CD4-positive, alpha-beta memory T cell (primary cell): ENCODE measurements around the gene D2HGDH. TPM values are rescaled to one million over a fixed set of nuclear protein-coding genes. Genes with fewer than 3 reads are reported as not detected.
A peak's percentile ranks its signal among the peaks of the same experiment; 100 is the strongest.
"Not testable (repeated sequence)": the region's sequence is repeated elsewhere in the genome, so short reads cannot be mapped to it uniquely, and the experiment has no call there.

Experiments
- CTCF ChIA-PET: fragments of 350-600 bp; sonication (Branson Sonifier 250); formaldehyde crosslinking; loops from one replicate; lab custom pipeline; 2021; ENCODE audit warnings: inconsistent platforms; ENCODE audit not compliant: partially characterized antibody; lab: Charles Lee
- POLR2A ChIA-PET: fragments of 350-600 bp; sonication (Branson Sonifier 250); formaldehyde crosslinking; loops from one replicate; lab custom pipeline; 2021; ENCODE audit not compliant: partially characterized antibody; lab: Charles Lee
- DNase-seq, 5 donors: peaks; one replicate each; pipeline versions ENCODE4 v3.0.0 to v3.0.0-alpha.2; 2020 to 2022; ENCODE audit warnings: mixed read lengths in 1 of 5
- H3K27ac ChIP-seq: one replicate; pipeline ENCODE4 v1.7.0; 2013; ENCODE audit warnings: low read depth, low read length
- H3K27me3 ChIP-seq: 2 replicates; pipeline ENCODE4 v1.7.0; 2013; ENCODE audit warnings: mild to moderate bottlenecking, low read length, moderate library complexity; ENCODE audit not compliant: insufficient read depth
- H3K36me3 ChIP-seq: 2 replicates; pipeline ENCODE4 v1.7.0; 2013; ENCODE audit warnings: mild to moderate bottlenecking, low read length, moderate library complexity; ENCODE audit not compliant: insufficient read depth
- H3K4me1 ChIP-seq: 2 replicates; pipeline ENCODE4 v1.7.0; 2013; ENCODE audit warnings: mild to moderate bottlenecking, low read length, moderate library complexity; ENCODE audit not compliant: insufficient read depth
- H3K4me3 ChIP-seq, 2 donors: one replicate each; pipeline ENCODE4 v1.7.0; 2013; ENCODE audit warnings: low read length in 2 of 2, mild to moderate bottlenecking in 1 of 2
- H3K9me3 ChIP-seq, 2 donors: one replicate each; pipeline ENCODE4 v1.7.0; 2013; ENCODE audit warnings: low read length in 2 of 2, control low read depth in 1 of 2; ENCODE audit not compliant: control insufficient read depth in 1 of 2
- H3K27ac Mint-ChIP-seq, 7 donors: one replicate each; pipeline ENCODE4 v1.8.0; 2020 to 2021; ENCODE audit warnings: mixed read lengths in 7 of 7, mild to moderate bottlenecking in 6 of 7, inconsistent platforms in 3 of 7, moderate library complexity in 3 of 7
- H3K27me3 Mint-ChIP-seq, 2 donors: one replicate each; pipeline ENCODE4 v1.8.0; 2020 to 2021; ENCODE audit warnings: mixed read lengths in 2 of 2
- H3K36me3 Mint-ChIP-seq, 2 donors: one replicate each; pipeline ENCODE4 v1.8.0; 2020 to 2021; ENCODE audit warnings: mixed read lengths in 2 of 2, inconsistent platforms in 1 of 2, mild to moderate bottlenecking in 1 of 2
- H3K4me1 Mint-ChIP-seq, 4 donors: one replicate each; pipeline ENCODE4 v1.8.0; 2020 to 2021; ENCODE audit warnings: mixed read lengths in 4 of 4, mild to moderate bottlenecking in 1 of 4
- H3K4me3 Mint-ChIP-seq, 8 donors: one replicate each; pipeline ENCODE4 v1.8.0; 2020 to 2021; ENCODE audit warnings: mixed read lengths in 8 of 8, mild to moderate bottlenecking in 7 of 8, moderate library complexity in 6 of 8, inconsistent platforms in 3 of 8
- H3K9me3 Mint-ChIP-seq, 8 donors: one replicate each; pipeline ENCODE4 v1.8.0; 2020 to 2021; ENCODE audit warnings: mixed read lengths in 8 of 8, mild to moderate bottlenecking in 5 of 8, inconsistent platforms in 3 of 8, moderate library complexity in 1 of 8
- intact Hi-C: fragments of 100-400 bp; cut with micrococcal nuclease; formaldehyde crosslinking; loops from one replicate; pipeline ENCODE4 v1.15.1; 2023
- polyA plus RNA-seq, 2 donors: library from polyadenylated mRNA; unstranded; fragments of 300-500 nt; fragmentation: Illumina TruSeq; gene quantifications; one replicate each; pipeline ENCODE4 v1.2.3, GENCODE V29; 2021
- total RNA-seq, 2 experiments: library from RNA; stranded (reverse); gene quantifications; one replicate each; pipeline ENCODE4 v1.2.3, GENCODE V29; 2021

D2HGDH gene
- total and polyA plus RNA-seq, 4 experiments from 2014 or later: 0.93 to 53.9 (median 27.3) TPM

GRCh38 chr2:241730671-241731293, 3.6 kb upstream of the D2HGDH start:
- ChIA-PET CTCF (interaction anchor here (1.7 to 6.8 kb wide), 2 partner anchors 30 to 43 kb away, joined by 3 to 36 read pairs; partner anchors contain the start of gene ING5), POLR2A (no interaction called here)
- H3K27me3 Mint-ChIP-seq: no peaks in the 10 kb centered on the region
- intact Hi-C loops: no loop called here
- H3K4me1 Mint-ChIP-seq: peaks cover 6 to 40% (median 14%) of the 10 kb centered on the region in 4 donors
- peaks cover 11% of the 10 kb centered on the region for H3K4me1 ChIP-seq
- no peak for DNase-seq
- no peak overlapping the region for H3K4me3 Mint-ChIP-seq
- H3K27ac ChIP-seq: no peak overlapping the region
- H3K4me3 ChIP-seq: no peak overlapping the region
- H3K36me3 ChIP-seq: no peaks in the 10 kb centered on the region
- no peaks in the 10 kb centered on the region for H3K27me3 ChIP-seq
- no peaks in the 10 kb centered on the region for H3K9me3 Mint-ChIP-seq
- peaks cover 0 to under 1% of the 10 kb centered on the region in 2 donors for H3K36me3 Mint-ChIP-seq
- H3K9me3 ChIP-seq: no peaks in the 10 kb centered on the region
- peak overlapping the region in 3 of 7 donors; percentile 42 to 76 (median 66) for H3K27ac Mint-ChIP-seq

DNA sequence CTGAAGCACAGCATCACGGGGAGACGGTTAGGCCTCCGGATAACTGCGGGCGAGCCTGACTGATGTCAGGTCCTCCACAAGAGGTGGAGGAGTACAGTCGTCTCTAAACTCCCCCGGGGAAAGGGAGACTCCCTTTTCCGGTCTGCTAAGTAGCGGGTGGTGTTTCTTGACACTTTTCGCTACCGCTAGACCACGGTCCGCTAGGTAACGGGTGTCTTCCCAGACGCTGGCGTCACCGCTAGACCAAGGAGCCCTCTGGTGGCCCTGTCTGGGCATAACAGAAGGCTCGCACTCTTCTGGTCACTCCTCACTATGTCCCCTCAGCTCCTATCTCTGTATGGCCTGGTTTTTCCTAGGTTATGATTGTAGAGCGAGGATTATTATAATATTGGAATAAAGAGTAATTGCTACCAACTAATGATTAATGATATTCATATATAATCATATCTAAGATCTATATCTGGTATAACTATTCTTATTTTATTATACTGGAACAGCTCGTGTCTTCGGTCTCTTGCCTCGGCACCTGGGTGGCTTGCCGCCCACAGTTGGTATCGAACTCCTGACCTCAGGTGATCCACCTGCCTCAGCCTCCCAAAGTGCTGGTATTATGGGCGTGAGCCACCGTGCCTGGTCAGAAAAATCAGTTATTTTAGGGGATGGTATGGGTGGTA, 1.8 kb upstream of the D2HGDH start:
- H3K4me3 ChIP-seq, H3K9me3 ChIP-seq, intact Hi-C loops, H3K27ac ChIP-seq, H3K36me3 Mint-ChIP-seq, H3K9me3 Mint-ChIP-seq, H3K27me3 ChIP-seq, H3K27me3 Mint-ChIP-seq, H3K36me3 ChIP-seq: not testable (repeated sequence)
- Mint-ChIP-seq H3K4me3 (peak overlapping the region in 6 of 8 donors; percentile 25 to 76 (median 50)), H3K27ac (peak overlapping the region in 5 of 7 donors; percentile 22 to 73 (median 56)), H3K4me1 (peaks cover 10 to 48% (median 21%) of the 10 kb centered on the region in 4 donors)
- DNase-seq: peak; percentile 10 to 52 (median 47)
- peaks cover 14% of the 10 kb centered on the region for H3K4me1 ChIP-seq
- ChIA-PET CTCF (interaction anchor here (0.7 to 6.8 kb wide), 6 partner anchors 26 to 146 kb away, joined by 3 to 36 read pairs (median 7); partner anchors contain the start of genes DTYMK, ING5 and RTP5), POLR2A (interaction anchor here (2.3 to 2.8 kb wide), 2 partner anchors 30 to 31 kb away, joined by 26 to 40 read pairs; partner anchors contain the start of gene ING5)

DNA sequence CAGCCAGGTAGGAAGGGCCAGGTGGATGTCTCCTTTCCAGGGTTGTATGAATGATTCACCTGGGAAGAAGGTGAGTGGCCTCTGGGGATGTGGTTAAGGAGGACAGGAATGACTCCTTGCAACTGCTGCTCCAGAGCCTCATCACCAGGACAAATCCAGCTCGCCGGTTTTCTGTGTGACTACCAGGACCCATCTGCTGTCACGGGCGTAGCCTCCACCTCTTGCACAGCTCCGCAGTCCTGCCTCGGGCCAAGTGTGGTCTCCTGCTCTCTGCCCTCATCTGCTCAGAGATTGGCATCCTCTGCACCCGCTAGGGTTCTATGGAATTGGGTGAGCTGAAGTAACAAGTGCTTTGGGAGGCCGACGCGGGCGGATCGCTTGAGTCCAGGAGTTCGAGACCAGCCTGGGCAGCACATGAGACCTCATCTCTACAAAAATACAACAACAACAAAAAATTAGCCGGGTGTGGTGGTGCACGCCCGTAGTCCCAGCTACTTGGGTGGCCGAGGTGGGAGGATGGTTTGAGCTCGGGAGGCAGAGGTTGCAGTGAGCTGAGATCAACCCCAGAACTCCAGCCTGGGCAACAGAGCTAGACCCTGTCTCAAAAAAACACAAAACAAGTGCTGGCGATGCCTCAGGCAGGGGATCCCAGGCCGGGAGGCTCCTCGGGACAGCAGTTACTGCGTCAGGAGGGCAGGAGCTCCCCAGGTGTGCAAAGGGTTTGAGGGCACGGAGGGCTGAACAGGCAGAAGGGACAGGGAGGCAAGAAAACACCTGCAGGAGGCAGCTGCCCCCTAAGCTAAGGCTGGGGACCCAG, 831 bp upstream of the D2HGDH start:
- no peaks in the 10 kb centered on the region for H3K27me3 Mint-ChIP-seq

DNA sequence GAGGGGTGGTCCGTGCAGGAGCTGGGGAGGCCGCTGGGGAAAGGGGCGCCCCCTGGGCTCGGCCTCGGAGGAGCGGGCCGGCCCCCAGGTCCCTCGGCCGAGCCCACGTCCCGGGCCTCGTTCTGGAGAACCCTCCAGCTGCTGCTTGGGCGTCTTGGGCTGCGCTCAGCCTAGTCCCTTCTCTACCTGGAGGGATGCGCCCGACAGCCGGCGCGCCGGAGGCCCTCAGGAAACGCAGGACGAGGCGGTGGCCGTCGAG, 293 bp upstream of the D2HGDH start:
- no peak for DNase-seq
- peaks cover 14% of the 10 kb centered on the region for H3K4me1 ChIP-seq
- POLR2A ChIA-PET: interaction anchor here (0.8 to 3.2 kb wide), 16 partner anchors 8 to 147 kb away, joined by 3 to 40 read pairs (median 8); partner anchors contain the start of genes ATG4B, DTYMK, ING5 and PDCD1
- H3K9me3 ChIP-seq: no peaks in the 10 kb centered on the region
- CTCF ChIA-PET: interaction anchor here (1.0 to 6.8 kb wide), 8 partner anchors 9 to 147 kb away, joined by 3 to 36 read pairs (median 5); partner anchors contain the start of genes ING5 and RTP5
- Mint-ChIP-seq H3K36me3 (peaks cover 0 to 1% of the 10 kb centered on the region in 2 donors), H3K9me3 (peaks cover 0 to 3% (median 0%) of the 10 kb centered on the region in 8 donors), H3K4me3 (peak overlapping the region; percentile 27 to 89 (median 64)), H3K4me1 (peaks cover 16 to 50% (median 28%) of the 10 kb centered on the region in 4 donors), H3K27ac (peak overlapping the region in 2 of 7 donors; percentile 70 to 90), H3K27me3 (no peaks in the 10 kb centered on the region)
- intact Hi-C loops: loop anchor here (1.0 to 2.0 kb wide), 3 partner anchors 32 to 147 kb away; partner anchors contain the start of genes DTYMK and ING5
- peak overlapping the region in 1 of 2 donors; percentile 93 for H3K4me3 ChIP-seq
- H3K27me3 ChIP-seq: no peaks in the 10 kb centered on the region
- H3K27ac ChIP-seq: peak overlapping the region; percentile 67
- H3K36me3 ChIP-seq: no peaks in the 10 kb centered on the region

More for the DNA sequence above, 831 bp upstream of the D2HGDH start:
- H3K4me1 ChIP-seq: peaks cover 14% of the 10 kb centered on the region
- Mint-ChIP-seq H3K4me3 (peak overlapping the region; percentile 46 to 80 (median 64)), H3K27ac (peak overlapping the region; percentile 22 to 90 (median 70)), H3K36me3 (peaks cover 0 to 1% of the 10 kb centered on the region in 2 donors), H3K4me1 (peaks cover 12 to 48% (median 25%) of the 10 kb centered on the region in 4 donors), H3K9me3 (peaks cover 0 to 2% (median 0%) of the 10 kb centered on the region in 8 donors)
- ChIA-PET POLR2A (interaction anchor here (0.7 to 3.2 kb wide), 16 partner anchors 8 to 148 kb away, joined by 3 to 40 read pairs (median 8); partner anchors contain the start of genes ATG4B, DTYMK, ING5 and PDCD1), CTCF (interaction anchor here (0.7 to 6.8 kb wide), 8 partner anchors 8 to 147 kb away, joined by 3 to 36 read pairs (median 4); partner anchors contain the start of genes DTYMK, ING5 and RTP5)
- intact Hi-C loops: loop anchor here (1.0 to 2.0 kb wide), 3 partner anchors 31 to 148 kb away; partner anchors contain the start of genes DTYMK and ING5
- peak overlapping the region in 1 of 2 donors; percentile 93 for H3K4me3 ChIP-seq
- peak overlapping the region; percentile 67 for H3K27ac ChIP-seq
- no peaks in the 10 kb centered on the region for H3K27me3 ChIP-seq
- H3K9me3 ChIP-seq: no peaks in the 10 kb centered on the region
- DNase-seq: peak in 1 of 5 donors; percentile 52
- H3K36me3 ChIP-seq: no peaks in the 10 kb centered on the region

GRCh38 chr2:241736111-241736510, 1.7 kb downstream of the D2HGDH start:
- Mint-ChIP-seq H3K4me1 (peaks cover 20 to 54% (median 36%) of the 10 kb centered on the region in 4 donors), H3K9me3 (peaks cover 0 to 3% (median 0%) of the 10 kb centered on the region in 8 donors), H3K4me3 (peak overlapping the region; percentile 79 to 89 (median 85)), H3K27ac (peak overlapping the region; percentile 10 to 85 (median 42)), H3K36me3 (peaks cover 0 to 1% of the 10 kb centered on the region in 2 donors), H3K27me3 (no peaks in the 10 kb centered on the region)
- H3K4me1 ChIP-seq: peaks cover 31% of the 10 kb centered on the region
- no peaks in the 10 kb centered on the region for H3K9me3 ChIP-seq
- intact Hi-C loops: no loop called here
- ChIA-PET POLR2A (interaction anchor here (3.2 kb wide), 1 partner anchor 68 kb away, joined by 16 read pairs; no protein-coding TSS in a partner anchor), CTCF (interaction anchor here (2.3 to 6.8 kb wide), 2 partner anchors 35 to 143 kb away, joined by 6 to 36 read pairs; partner anchors contain the start of gene ING5)
- no peak for DNase-seq
- H3K36me3 ChIP-seq: no peaks in the 10 kb centered on the region
- H3K27me3 ChIP-seq: no peaks in the 10 kb centered on the region
- no peak overlapping the region for H3K4me3 ChIP-seq
- H3K27ac ChIP-seq: no peak overlapping the region

DNA sequence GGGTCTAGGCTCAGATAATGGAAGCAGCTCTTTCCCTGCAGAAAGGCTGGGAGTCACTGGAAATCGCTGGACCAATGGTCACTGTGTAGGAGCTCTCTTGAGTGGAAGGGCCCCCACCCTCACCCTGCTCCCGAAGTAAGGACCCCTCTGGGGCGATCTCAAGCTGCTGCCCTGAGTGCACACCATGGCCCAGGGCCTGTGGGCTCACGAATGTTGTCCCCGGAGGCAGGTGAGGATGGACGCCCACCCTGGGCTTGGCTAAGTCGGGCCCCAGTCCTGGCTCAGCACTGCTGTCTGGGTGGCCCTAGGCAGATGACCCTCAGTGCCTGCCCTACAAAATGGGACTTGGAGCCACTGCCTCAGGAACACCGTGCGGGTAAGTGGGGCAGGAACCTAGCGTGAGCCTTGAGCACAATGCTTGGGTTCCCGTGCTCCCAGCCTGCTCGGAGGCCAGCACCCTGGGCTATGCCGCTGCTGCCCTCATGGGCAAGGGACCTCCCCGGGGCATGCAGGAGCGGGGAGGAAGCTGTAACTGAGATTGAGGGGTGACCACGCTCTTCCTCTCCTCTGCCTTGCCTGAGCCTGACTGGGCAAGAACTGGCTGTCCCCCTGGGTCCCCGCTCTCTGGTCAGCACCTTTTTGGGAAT, 3.7 kb downstream of the D2HGDH start:
- Mint-ChIP-seq H3K27ac (peak overlapping the region in 2 of 7 donors; percentile 47 to 67), H3K9me3 (peaks cover 0 to 3% (median 0%) of the 10 kb centered on the region in 8 donors), H3K27me3 (no peaks in the 10 kb centered on the region), H3K36me3 (peaks cover 0 to 3% of the 10 kb centered on the region in 2 donors), H3K4me3 (peak overlapping the region in 2 of 8 donors; percentile 31 to 57), H3K4me1 (peaks cover 21 to 43% (median 33%) of the 10 kb centered on the region in 4 donors)
- CTCF ChIA-PET: interaction anchor here (2.4 kb wide), 1 partner anchor 140 kb away, joined by 9 read pairs; no protein-coding TSS in a partner anchor
- peaks cover 41% of the 10 kb centered on the region for H3K4me1 ChIP-seq
- no peak for DNase-seq
- no peak overlapping the region for H3K27ac ChIP-seq
- POLR2A ChIA-PET: interaction anchor here (3.2 kb wide), 1 partner anchor 25 kb away, joined by 19 read pairs; no protein-coding TSS in a partner anchor
- intact Hi-C loops: no loop called here
- H3K4me3 ChIP-seq: no peak overlapping the region
- H3K9me3 ChIP-seq: no peaks in the 10 kb centered on the region
- H3K27me3 ChIP-seq: no peaks in the 10 kb centered on the region
- H3K36me3 ChIP-seq: no peaks in the 10 kb centered on the region
